ENCODE measurements around the gene WWOX. TPM values are rescaled to one million over a fixed set of nuclear protein-coding genes. Genes with fewer than 3 reads are reported as not detected.

Gene WWOX
- total and polyA plus RNA-seq, 2 of the 13 experiments (the other 11 are each of a cell fraction or from before 2014, with no cell fraction given), result 9.1 to 37.4 TPM

DNA sequence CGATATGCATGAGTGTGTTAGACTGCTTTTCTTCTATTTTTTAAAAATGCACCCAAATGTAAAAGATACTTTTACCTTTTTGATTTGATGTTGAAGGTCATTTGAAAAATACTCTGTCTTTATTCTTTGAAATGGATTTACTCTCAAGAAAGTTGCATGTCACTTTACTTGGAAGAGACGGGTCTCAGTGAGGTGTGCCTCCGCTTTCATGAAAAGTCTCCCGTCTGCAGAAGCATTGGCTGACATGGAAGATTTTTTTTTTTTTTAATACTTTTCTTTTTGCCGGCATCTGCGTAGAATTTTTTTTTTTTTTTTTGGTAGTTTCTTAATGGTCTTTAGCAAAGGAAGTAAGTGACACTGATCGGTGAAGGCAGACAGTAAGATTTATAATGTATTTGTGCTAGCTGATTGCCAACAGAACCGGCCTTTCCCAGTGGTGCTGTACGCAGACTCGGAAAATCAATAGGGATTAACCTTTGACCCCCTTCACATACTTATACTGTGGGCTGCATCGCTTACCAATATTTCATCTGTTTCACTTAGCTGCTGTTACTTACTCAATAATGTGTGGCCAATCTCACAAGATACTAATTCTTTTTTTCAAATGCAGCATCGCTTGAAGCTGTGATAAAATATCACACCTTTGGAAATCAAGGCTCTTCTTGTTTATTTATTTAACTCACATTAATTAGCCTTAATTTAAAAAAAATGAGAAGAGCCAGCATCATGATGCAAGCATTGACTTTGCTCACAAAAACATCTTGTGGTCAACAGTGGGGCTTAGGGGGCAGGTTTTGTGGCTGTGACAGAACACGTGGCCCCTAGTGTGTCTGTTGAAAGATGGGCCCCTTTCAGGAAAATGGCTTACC is 383.9 kb downstream of the WWOX start (continued):
- TF ChIP-seq, protein P1, sequence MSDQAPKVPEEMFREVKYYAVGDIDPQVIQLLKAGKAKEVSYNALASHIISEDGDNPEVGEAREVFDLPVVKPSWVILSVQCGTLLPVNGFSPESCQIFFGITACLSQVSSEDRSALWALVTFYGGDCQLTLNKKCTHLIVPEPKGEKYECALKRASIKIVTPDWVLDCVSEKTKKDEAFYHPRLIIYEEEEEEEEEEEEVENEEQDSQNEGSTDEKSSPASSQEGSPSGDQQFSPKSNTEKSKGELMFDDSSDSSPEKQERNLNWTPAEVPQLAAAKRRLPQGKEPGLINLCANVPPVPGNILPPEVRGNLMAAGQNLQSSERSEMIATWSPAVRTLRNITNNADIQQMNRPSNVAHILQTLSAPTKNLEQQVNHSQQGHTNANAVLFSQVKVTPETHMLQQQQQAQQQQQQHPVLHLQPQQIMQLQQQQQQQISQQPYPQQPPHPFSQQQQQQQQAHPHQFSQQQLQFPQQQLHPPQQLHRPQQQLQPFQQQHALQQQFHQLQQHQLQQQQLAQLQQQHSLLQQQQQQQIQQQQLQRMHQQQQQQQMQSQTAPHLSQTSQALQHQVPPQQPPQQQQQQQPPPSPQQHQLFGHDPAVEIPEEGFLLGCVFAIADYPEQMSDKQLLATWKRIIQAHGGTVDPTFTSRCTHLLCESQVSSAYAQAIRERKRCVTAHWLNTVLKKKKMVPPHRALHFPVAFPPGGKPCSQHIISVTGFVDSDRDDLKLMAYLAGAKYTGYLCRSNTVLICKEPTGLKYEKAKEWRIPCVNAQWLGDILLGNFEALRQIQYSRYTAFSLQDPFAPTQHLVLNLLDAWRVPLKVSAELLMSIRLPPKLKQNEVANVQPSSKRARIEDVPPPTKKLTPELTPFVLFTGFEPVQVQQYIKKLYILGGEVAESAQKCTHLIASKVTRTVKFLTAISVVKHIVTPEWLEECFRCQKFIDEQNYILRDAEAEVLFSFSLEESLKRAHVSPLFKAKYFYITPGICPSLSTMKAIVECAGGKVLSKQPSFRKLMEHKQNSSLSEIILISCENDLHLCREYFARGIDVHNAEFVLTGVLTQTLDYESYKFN (CRISPR knock-in tag; conservative IDR thresholded peaks at IDR 0.05), result peak; percentile 95
- TF ChIP-seq POGZ (CRISPR knock-in tag; IDR thresholded peaks at IDR 0.05), result peak; percentile 89
- TF ChIP-seq ISL2 (CRISPR knock-in tag; IDR thresholded peaks at IDR 0.05), result peak; percentile 94
- TF ChIP-seq KAT7 (CRISPR knock-in tag; IDR thresholded peaks at IDR 0.05; ENCODE audit: borderline replicate concordance), result peak; percentile 75; the same call in 1 of the 2 replicates
- TF ChIP-seq ZNF761 (CRISPR knock-in tag; conservative IDR thresholded peaks at IDR 0.05), result no peak
- no peak for TF ChIP-seq ZC3H13 (CRISPR knock-in tag; IDR thresholded peaks at IDR 0.05)
- no peak for TF ChIP-seq RBM39 (IDR thresholded peaks at IDR 0.05; ENCODE audit: low read depth, low read length, poor library complexity, severe bottlenecking)
- no peak for TF ChIP-seq ZNF567 (CRISPR knock-in tag; IDR thresholded peaks at IDR 0.05; ENCODE audit: borderline replicate concordance)
- no peak for TF ChIP-seq ZNF562 (CRISPR knock-in tag; IDR thresholded peaks at IDR 0.05; ENCODE audit: borderline replicate concordance)
- peak; percentile 89 for TF ChIP-seq HOXA5 (CRISPR knock-in tag; IDR thresholded peaks at IDR 0.05)
- TF ChIP-seq EP300 (IDR thresholded peaks at IDR 0.05; ENCODE audit: low read depth in 2 of 2, low read length in 2 of 2), result peak; percentile 37 to 92; a peak in 3 of 4 replicates
- peak; percentile 72; the same call in 1 of the 2 replicates for TF ChIP-seq EP300 (CRISPR knock-in tag; IDR thresholded peaks at IDR 0.05; ENCODE audit: borderline replicate concordance)
- TF ChIP-seq E2F1 (CRISPR knock-in tag; IDR thresholded peaks at IDR 0.05), result no peak
- TF ChIP-seq SIN3B (IDR thresholded peaks at IDR 0.05; ENCODE audit: low read length), result 0 out of 2 replicates have a peak, but pooled peaks have one; percentile 40
- TF ChIP-seq ZNF367 (CRISPR knock-in tag; IDR thresholded peaks at IDR 0.05; ENCODE audit: borderline replicate concordance), result no peak
- TF ChIP-seq SMAD9 (CRISPR knock-in tag; IDR thresholded peaks at IDR 0.05), result no peak
- TF ChIP-seq FOXM1 (CRISPR knock-in tag; IDR thresholded peaks at IDR 0.05), result no peak
- TF ChIP-seq, protein P2, sequence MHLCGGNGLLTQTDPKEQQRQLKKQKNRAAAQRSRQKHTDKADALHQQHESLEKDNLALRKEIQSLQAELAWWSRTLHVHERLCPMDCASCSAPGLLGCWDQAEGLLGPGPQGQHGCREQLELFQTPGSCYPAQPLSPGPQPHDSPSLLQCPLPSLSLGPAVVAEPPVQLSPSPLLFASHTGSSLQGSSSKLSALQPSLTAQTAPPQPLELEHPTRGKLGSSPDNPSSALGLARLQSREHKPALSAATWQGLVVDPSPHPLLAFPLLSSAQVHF (CRISPR knock-in tag; IDR thresholded peaks at IDR 0.05), result no peak
- no peak for TF ChIP-seq MEIS1 (CRISPR knock-in tag; IDR thresholded peaks at IDR 0.05; ENCODE audit: borderline replicate concordance)
- 0 out of 2 replicates have a peak, but pooled peaks have one; percentile 31 for TF ChIP-seq GMEB2 (CRISPR knock-in tag; IDR thresholded peaks at IDR 0.05; ENCODE audit: low read depth)
- TF ChIP-seq ZSCAN5A (CRISPR knock-in tag; IDR thresholded peaks at IDR 0.05; ENCODE audit: borderline replicate concordance), result no peak
